Left ventricle myocardium inferior (tissue), 1 donor: ENCODE results near the gene FRMD1. TPM values are rescaled to one million over a fixed set of nuclear protein-coding genes. Genes with fewer than 3 reads are reported as not detected.
A peak's percentile ranks its signal among the peaks of the same experiment; 100 is the strongest.

Experiments used
- DNase-seq: peaks from one replicate; pipeline ENCODE4 v3.0.0-alpha.2; 2020
- H3K27ac ChIP-seq: fragments of 200-600 bp; replicated peaks from 2 replicates; pipeline ENCODE4 v1.8.0; 2021
- H3K27me3 ChIP-seq: fragments of 200-600 bp; 2 replicates; pipeline ENCODE4 v1.8.0; 2021; ENCODE audit warnings: low read depth
- H3K36me3 ChIP-seq: fragments of 200-600 bp; 2 replicates; pipeline ENCODE4 v1.8.0; 2021
- H3K4me1 ChIP-seq: fragments of 200-600 bp; 2 replicates; pipeline ENCODE4 v1.8.0; 2021
- H3K4me3 ChIP-seq: fragments of 200-600 bp; 2 replicates; pipeline ENCODE4 v1.8.0; 2021; ENCODE audit warnings: mild to moderate bottlenecking, moderate library complexity
- H3K9me3 ChIP-seq: fragments of 200-600 bp; replicated peaks from 2 replicates; pipeline ENCODE4 v1.8.0; 2021
- intact Hi-C: fragments of 100-400 bp; cut with micrococcal nuclease; formaldehyde crosslinking; loops from one replicate; pipeline ENCODE4 v1.11.0; 2022
- total RNA-seq: library from RNA; stranded (reverse); fragmentation: NEBNext Ultra II Directional; extraction: Animal tissue kit (Norgen Biotek cat#: 25700); gene quantifications from one replicate; pipeline ENCODE4 v1.2.1, GENCODE V29; 2021
- TF ChIP-seq, protein P1 (sequence below): fragments of 200-600 bp; IDR thresholded peaks from 2 replicates; pipeline ENCODE4 v1.8.0; 2021; ENCODE audit warnings: antibody characterized with exemption, mild to moderate bottlenecking, borderline replicate concordance
- donor health status: DM: no; HTN: yes; CAD: no; lungs with severe emphysema.

The FRMD1 gene
- total RNA-seq, 1 donor from 2014 or later: 0.16 TPM

DNA sequence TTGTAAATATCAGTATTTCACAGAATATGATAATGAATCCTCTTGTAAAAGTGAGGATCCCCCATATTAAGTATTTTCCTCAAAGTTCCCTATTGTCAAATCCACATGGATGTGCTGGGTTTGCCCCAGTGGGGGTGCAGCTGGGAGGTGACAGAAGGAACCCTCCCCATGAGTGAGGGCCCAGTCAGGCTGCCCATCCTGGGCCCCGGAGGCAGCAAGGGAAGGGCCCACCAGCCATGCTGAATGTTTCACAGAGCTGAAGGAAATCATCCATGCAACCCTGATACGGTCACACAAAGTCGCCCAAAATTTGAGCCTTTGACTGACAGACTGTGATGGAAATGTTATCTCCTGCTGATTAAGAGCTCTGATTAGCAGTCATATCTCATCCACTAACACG is 39.7 kb downstream of the FRMD1 start:
- no peak for DNase-seq
- Histone ChIP-seq H3K4me1 (peaks cover 28% of the 10 kb centered on the region), H3K4me3 (no peak overlapping the region), H3K27me3 (peaks cover 17% of the 10 kb centered on the region), H3K9me3 (peaks cover 31% of the 10 kb centered on the region), H3K36me3 (peaks cover 16% of the 10 kb centered on the region), H3K27ac (no peak overlapping the region)
- TF ChIP-seq, protein P1, sequence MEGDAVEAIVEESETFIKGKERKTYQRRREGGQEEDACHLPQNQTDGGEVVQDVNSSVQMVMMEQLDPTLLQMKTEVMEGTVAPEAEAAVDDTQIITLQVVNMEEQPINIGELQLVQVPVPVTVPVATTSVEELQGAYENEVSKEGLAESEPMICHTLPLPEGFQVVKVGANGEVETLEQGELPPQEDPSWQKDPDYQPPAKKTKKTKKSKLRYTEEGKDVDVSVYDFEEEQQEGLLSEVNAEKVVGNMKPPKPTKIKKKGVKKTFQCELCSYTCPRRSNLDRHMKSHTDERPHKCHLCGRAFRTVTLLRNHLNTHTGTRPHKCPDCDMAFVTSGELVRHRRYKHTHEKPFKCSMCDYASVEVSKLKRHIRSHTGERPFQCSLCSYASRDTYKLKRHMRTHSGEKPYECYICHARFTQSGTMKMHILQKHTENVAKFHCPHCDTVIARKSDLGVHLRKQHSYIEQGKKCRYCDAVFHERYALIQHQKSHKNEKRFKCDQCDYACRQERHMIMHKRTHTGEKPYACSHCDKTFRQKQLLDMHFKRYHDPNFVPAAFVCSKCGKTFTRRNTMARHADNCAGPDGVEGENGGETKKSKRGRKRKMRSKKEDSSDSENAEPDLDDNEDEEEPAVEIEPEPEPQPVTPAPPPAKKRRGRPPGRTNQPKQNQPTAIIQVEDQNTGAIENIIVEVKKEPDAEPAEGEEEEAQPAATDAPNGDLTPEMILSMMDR: no peak
- intact Hi-C loops: no loop called here

DNA sequence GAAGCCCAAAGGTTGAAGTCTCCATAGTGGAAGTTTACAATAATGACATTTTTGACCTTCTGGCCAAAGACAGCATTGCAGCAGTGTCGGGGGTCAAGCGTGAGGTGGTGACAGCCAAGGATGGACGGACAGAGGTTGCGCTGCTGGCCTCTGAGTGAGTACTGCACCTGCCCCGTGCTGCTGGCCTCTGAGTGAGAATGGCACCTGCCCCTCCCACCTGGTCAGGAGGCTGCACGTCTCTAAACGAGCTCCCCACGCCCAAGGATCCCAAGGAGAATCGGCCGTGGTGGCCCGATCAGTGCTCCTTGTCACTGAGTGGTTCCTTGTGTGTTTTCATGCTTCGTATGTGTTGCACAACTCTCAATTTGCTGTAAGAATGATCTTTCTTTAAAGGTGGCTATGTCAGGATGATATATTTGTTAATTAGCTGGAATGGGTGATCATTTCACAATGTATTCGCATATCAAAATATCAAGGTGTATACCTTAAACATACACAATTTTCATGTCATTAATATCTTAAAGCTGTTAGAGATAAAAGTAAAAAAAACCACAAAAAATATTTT is 40.4 kb downstream of the FRMD1 start:
- Histone ChIP-seq H3K27ac (peak overlapping the region; percentile 92), H3K4me1 (peaks cover 32% of the 10 kb centered on the region), H3K27me3 (peaks cover 17% of the 10 kb centered on the region), H3K36me3 (peaks cover 16% of the 10 kb centered on the region), H3K9me3 (peaks cover 31% of the 10 kb centered on the region), H3K4me3 (no peak overlapping the region)
- intact Hi-C loops: no loop called here
- DNase-seq: no peak
- TF ChIP-seq, protein P1: no peak

DNA sequence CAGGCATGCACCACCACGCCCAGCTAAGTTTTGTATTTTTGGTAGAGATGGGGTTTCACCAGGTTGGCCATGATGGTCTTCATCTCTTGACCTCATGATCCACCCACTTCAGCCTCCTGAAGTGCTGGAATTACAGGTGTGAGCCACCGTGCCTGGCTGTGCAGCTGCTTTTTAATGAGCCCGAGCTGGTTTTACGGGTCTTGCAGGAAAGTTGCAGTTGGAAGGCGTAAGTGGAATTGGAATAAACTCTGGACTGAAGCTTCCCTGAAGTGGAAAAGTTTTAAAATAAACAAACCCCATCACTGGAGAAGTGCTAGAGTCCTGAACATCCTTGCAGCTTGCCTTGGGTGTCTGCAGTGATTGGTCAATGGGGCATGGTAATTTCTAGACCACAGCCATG is 41.2 kb downstream of the FRMD1 start:
- H3K9me3 ChIP-seq: peaks cover 31% of the 10 kb centered on the region
- TF ChIP-seq, protein P1: no peak
- peaks cover 17% of the 10 kb centered on the region for H3K27me3 ChIP-seq
- intact Hi-C loops: no loop called here
- peaks cover 40% of the 10 kb centered on the region for H3K4me1 ChIP-seq
- DNase-seq: no peak
- H3K27ac ChIP-seq: peak overlapping the region; percentile 92
- peaks cover 16% of the 10 kb centered on the region for H3K36me3 ChIP-seq
- H3K4me3 ChIP-seq: no peak overlapping the region

DNA sequence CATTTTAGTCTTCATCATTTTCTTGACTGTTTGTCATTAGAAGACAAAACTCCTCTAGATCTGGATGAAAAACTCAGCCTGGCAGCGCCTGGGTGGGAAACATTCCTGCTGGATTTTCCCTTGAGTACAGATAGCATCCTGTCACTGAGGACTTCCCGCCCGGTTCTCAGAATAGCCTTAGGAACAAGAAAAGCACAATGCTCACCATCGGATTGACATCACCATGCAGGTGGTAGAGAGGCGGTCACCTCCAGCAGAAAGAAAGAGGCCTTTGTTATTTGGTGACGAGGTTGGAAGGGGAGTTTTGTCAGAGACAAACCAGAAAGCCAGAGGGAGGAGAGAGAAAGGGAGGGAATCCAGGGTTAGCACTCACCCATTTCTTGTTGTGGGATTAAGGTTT is 41.8 kb downstream of the FRMD1 start:
- H3K27me3 ChIP-seq: peaks cover 17% of the 10 kb centered on the region
- peaks cover 46% of the 10 kb centered on the region for H3K4me1 ChIP-seq
- intact Hi-C loops: no loop called here
- H3K36me3 ChIP-seq: peaks cover 16% of the 10 kb centered on the region
- no peak for DNase-seq
- H3K4me3 ChIP-seq: peak overlapping the region; percentile 11
- TF ChIP-seq, protein P1: no peak
- H3K9me3 ChIP-seq: peaks cover 31% of the 10 kb centered on the region
- H3K27ac ChIP-seq: peak overlapping the region; percentile 92

DNA sequence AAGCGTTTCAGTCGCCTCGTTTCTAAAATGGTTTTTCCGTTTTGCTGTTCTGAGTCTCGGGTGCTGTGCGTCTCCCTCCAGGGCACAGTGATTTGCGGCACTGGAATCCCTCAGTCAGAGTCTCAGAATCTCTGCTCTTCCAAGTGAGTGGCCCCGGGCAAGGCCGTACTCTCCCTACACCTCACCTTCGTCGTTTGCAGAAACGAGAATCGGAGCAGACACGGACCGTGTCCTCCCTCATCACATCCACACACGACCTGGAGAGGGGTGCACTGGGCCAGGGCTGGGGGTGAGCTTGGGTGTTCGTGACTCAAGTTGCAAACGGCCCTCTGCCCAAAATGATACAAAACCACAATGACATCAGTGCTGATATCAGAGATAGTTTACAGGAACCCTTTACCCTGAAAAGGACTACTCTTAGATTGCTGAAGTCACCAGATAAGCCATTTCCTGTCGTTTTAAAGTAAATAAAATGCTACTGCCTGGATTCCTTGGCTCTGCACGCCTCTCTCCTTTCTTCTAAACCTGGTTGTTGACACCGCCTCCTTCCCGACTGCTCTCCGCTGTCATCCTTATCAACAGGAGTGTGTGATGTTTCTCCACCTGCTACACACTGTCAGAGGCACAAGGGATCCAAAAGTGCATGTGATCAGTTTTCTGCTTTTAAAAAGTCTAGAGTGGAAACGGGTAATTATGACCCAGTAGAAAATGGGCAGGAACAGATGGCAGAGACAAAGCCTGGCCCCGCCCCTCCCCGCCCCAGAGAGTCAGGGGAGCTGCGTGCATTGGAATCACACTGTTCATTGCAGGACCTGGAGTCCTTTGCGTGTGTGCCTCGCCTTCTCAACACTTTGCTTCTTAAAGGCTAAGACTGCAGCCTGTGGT is 43.1 kb downstream of the FRMD1 start:
- Histone ChIP-seq H3K4me1 (peaks cover 60% of the 10 kb centered on the region), H3K9me3 (peaks cover 25% of the 10 kb centered on the region), H3K27me3 (peaks cover 17% of the 10 kb centered on the region), H3K36me3 (peaks cover 16% of the 10 kb centered on the region), H3K27ac (peak overlapping the region; percentile 92), H3K4me3 (peak overlapping the region; percentile 64)
- intact Hi-C loops: no loop called here
- TF ChIP-seq, protein P1: no peak
- DNase-seq: no peak
